Measurements from ENCODE around the gene PLXNA2.
A peak's percentile ranks its signal among the peaks of the same experiment; 100 is the strongest.

PLXNA2 gene

GRCh38 chr1:207998691-207999090 is 245.5 kb downstream of the PLXNA2 start:
- Histone ChIP-seq H2BK12ac (ENCODE audit: low read length) (no peak overlapping the region), H3K23ac (ENCODE audit: low read depth, low read length, poor library complexity) (no peak overlapping the region), H3K14ac (ENCODE audit: low read length) (no peak overlapping the region), H2BK15ac (ENCODE audit: low read length) (no peak overlapping the region), H3K27ac (replicated peaks; ENCODE audit: low read length) (no peak overlapping the region), H3K27me3 (ENCODE audit: control insufficient read depth in 3 of 3, insufficient read depth in 3 of 3, low read depth in 1 of 3, low read length in 3 of 3) (peaks cover 0 to 3% (median 0%) of the 10 kb centered on the region in 3 experiments), H2AK5ac (ENCODE audit: low read depth, low read length) (no peak overlapping the region), H3K18ac (ENCODE audit: low read length) (no peak overlapping the region), H3K4me3 (ENCODE audit: low read length in 2 of 2) (no peak overlapping the region), H3K79me1 (ENCODE audit: low read depth, low read length) (no peaks in the 10 kb centered on the region), H3K9me3 (replicated peaks in 1 of 2; ENCODE audit: control insufficient read depth in 2 of 2, insufficient read depth in 1 of 2, low read depth in 1 of 2, low read length in 2 of 2) (no peaks in the 10 kb centered on the region), H2BK120ac (ENCODE audit: low read depth, low read length) (no peak overlapping the region), H3K36me3 (replicated peaks in 1 of 2; ENCODE audit: control insufficient read depth in 2 of 2, insufficient read depth in 2 of 2, low read length in 2 of 2) (no peaks in the 10 kb centered on the region), H2BK5ac (ENCODE audit: low read length) (no peak overlapping the region), H4K8ac (ENCODE audit: low read depth, low read length) (no peak overlapping the region), H3K4ac (ENCODE audit: low read length) (no peak overlapping the region), H2AFZ (ENCODE audit: low read length) (no peak overlapping the region), H3K4me1 (ENCODE audit: control insufficient read depth in 2 of 2, insufficient read depth in 1 of 2, low read depth in 1 of 2, low read length in 2 of 2) (no peaks in the 10 kb centered on the region), H4K91ac (ENCODE audit: low read depth, low read length, poor library complexity) (no peak overlapping the region), H3K9ac (ENCODE audit: low read depth, low read length, poor library complexity) (no peak overlapping the region), H3K4me2 (ENCODE audit: insufficient read depth, low read length, poor library complexity, severe bottlenecking) (no peak overlapping the region)
- no peak for DNase-seq (ENCODE audit: low spot score)
- no CpG with 5 or more reads among the region's 2 CpGs for WGBS, 2 donors (ENCODE audit: extremely low coverage in 2 of 2, insufficient read length in 2 of 2, insufficient replicate concordance in 1 of 2)

GRCh38 chr1:207997486-207998268 is 246.5 kb downstream of the PLXNA2 start:
- Histone ChIP-seq H2BK5ac (ENCODE audit: low read length) (no peak overlapping the region), H3K4me3 (ENCODE audit: low read length in 2 of 2) (no peak overlapping the region), H3K4me2 (ENCODE audit: insufficient read depth, low read length, poor library complexity, severe bottlenecking) (no peak overlapping the region), H2BK120ac (ENCODE audit: low read depth, low read length) (no peak overlapping the region), H3K79me1 (ENCODE audit: low read depth, low read length) (no peaks in the 10 kb centered on the region), H4K8ac (ENCODE audit: low read depth, low read length) (no peak overlapping the region), H3K36me3 (replicated peaks in 1 of 2; ENCODE audit: control insufficient read depth in 2 of 2, insufficient read depth in 2 of 2, low read length in 2 of 2) (no peaks in the 10 kb centered on the region), H3K9ac (ENCODE audit: low read depth, low read length, poor library complexity) (no peak overlapping the region), H3K4ac (ENCODE audit: low read length) (no peak overlapping the region), H3K27me3 (ENCODE audit: control insufficient read depth in 3 of 3, insufficient read depth in 3 of 3, low read depth in 1 of 3, low read length in 3 of 3) (peaks cover 0 to 3% (median 0%) of the 10 kb centered on the region in 3 experiments), H2AK5ac (ENCODE audit: low read depth, low read length) (no peak overlapping the region), H3K23ac (ENCODE audit: low read depth, low read length, poor library complexity) (no peak overlapping the region), H3K27ac (replicated peaks; ENCODE audit: low read length) (no peak overlapping the region), H4K91ac (ENCODE audit: low read depth, low read length, poor library complexity) (no peak overlapping the region), H3K18ac (ENCODE audit: low read length) (no peak overlapping the region), H2BK12ac (ENCODE audit: low read length) (no peak overlapping the region), H2AFZ (ENCODE audit: low read length) (no peak overlapping the region), H3K4me1 (ENCODE audit: control insufficient read depth in 2 of 2, insufficient read depth in 1 of 2, low read depth in 1 of 2, low read length in 2 of 2) (no peaks in the 10 kb centered on the region), H3K9me3 (replicated peaks in 1 of 2; ENCODE audit: control insufficient read depth in 2 of 2, insufficient read depth in 1 of 2, low read depth in 1 of 2, low read length in 2 of 2) (no peaks in the 10 kb centered on the region), H3K14ac (ENCODE audit: low read length) (no peak overlapping the region), H2BK15ac (ENCODE audit: low read length) (no peak overlapping the region)
- no CpG with 5 or more reads among the region's 9 CpGs for WGBS, 2 donors (ENCODE audit: extremely low coverage in 2 of 2, insufficient read length in 2 of 2, insufficient replicate concordance in 1 of 2)
- peak; percentile 61 for DNase-seq (ENCODE audit: low spot score)

GRCh38 chr1:207996636-207997035 is 247.5 kb downstream of the PLXNA2 start:
- H3K14ac ChIP-seq (ENCODE audit: low read length): no peak overlapping the region
- H3K4me3 ChIP-seq (ENCODE audit: low read length in 2 of 2): no peak overlapping the region
- H2AK5ac ChIP-seq (ENCODE audit: low read depth, low read length): no peak overlapping the region
- H4K91ac ChIP-seq (ENCODE audit: low read depth, low read length, poor library complexity): no peak overlapping the region
- no peak overlapping the region for H2BK12ac ChIP-seq (ENCODE audit: low read length)
- no peaks in the 10 kb centered on the region for H3K36me3 ChIP-seq (replicated peaks in 1 of 2; ENCODE audit: control insufficient read depth in 2 of 2, insufficient read depth in 2 of 2, low read length in 2 of 2)
- H2BK5ac ChIP-seq (ENCODE audit: low read length): no peak overlapping the region
- H3K23ac ChIP-seq (ENCODE audit: low read depth, low read length, poor library complexity): no peak overlapping the region
- H3K79me1 ChIP-seq (ENCODE audit: low read depth, low read length): no peaks in the 10 kb centered on the region
- no peaks in the 10 kb centered on the region for H3K9me3 ChIP-seq (replicated peaks in 1 of 2; ENCODE audit: control insufficient read depth in 2 of 2, insufficient read depth in 1 of 2, low read depth in 1 of 2, low read length in 2 of 2)
- no peak overlapping the region for H3K9ac ChIP-seq (ENCODE audit: low read depth, low read length, poor library complexity)
- H3K4ac ChIP-seq (ENCODE audit: low read length): no peak overlapping the region
- H2BK15ac ChIP-seq (ENCODE audit: low read length): no peak overlapping the region
- H2AFZ ChIP-seq (ENCODE audit: low read length): no peak overlapping the region
- H2BK120ac ChIP-seq (ENCODE audit: low read depth, low read length): no peak overlapping the region
- DNase-seq (ENCODE audit: low spot score): no peak
- H3K18ac ChIP-seq (ENCODE audit: low read length): no peak overlapping the region
- H3K27me3 ChIP-seq (ENCODE audit: control insufficient read depth in 3 of 3, insufficient read depth in 3 of 3, low read depth in 1 of 3, low read length in 3 of 3): peaks cover 0 to 3% (median 0%) of the 10 kb centered on the region in 3 experiments
- H4K8ac ChIP-seq (ENCODE audit: low read depth, low read length): no peak overlapping the region
- H3K4me2 ChIP-seq (ENCODE audit: insufficient read depth, low read length, poor library complexity, severe bottlenecking): no peak overlapping the region
- no peak overlapping the region for H3K27ac ChIP-seq (replicated peaks; ENCODE audit: low read length)
- no peaks in the 10 kb centered on the region for H3K4me1 ChIP-seq (ENCODE audit: control insufficient read depth in 2 of 2, insufficient read depth in 1 of 2, low read depth in 1 of 2, low read length in 2 of 2)

- Histone ChIP-seq H2AK5ac (ENCODE audit: low read depth, low read length) (no peak overlapping the region), H3K23ac (ENCODE audit: low read depth, low read length, poor library complexity) (no peak overlapping the region), H2AFZ (ENCODE audit: low read length) (no peak overlapping the region), H3K36me3 (replicated peaks in 1 of 2; ENCODE audit: control insufficient read depth in 2 of 2, insufficient read depth in 2 of 2, low read length in 2 of 2) (no peaks in the 10 kb centered on the region), H3K4me1 (ENCODE audit: control insufficient read depth in 2 of 2, insufficient read depth in 1 of 2, low read depth in 1 of 2, low read length in 2 of 2) (peaks cover 0 to 5% of the 10 kb centered on the region in 2 donors), H3K27ac (replicated peaks; ENCODE audit: low read length) (no peak overlapping the region), H2BK12ac (ENCODE audit: low read length) (no peak overlapping the region), H3K9ac (ENCODE audit: low read depth, low read length, poor library complexity) (no peak overlapping the region), H3K4me2 (ENCODE audit: insufficient read depth, low read length, poor library complexity, severe bottlenecking) (no peak overlapping the region), H4K91ac (ENCODE audit: low read depth, low read length, poor library complexity) (no peak overlapping the region), H4K8ac (ENCODE audit: low read depth, low read length) (no peak overlapping the region), H3K4ac (ENCODE audit: low read length) (no peak overlapping the region), H2BK5ac (ENCODE audit: low read length) (no peak overlapping the region), H2BK15ac (ENCODE audit: low read length) (no peak overlapping the region), H3K27me3 (ENCODE audit: control insufficient read depth in 3 of 3, insufficient read depth in 3 of 3, low read depth in 1 of 3, low read length in 3 of 3) (peaks cover 0 to 3% (median 0%) of the 10 kb centered on the region in 3 experiments), H2BK120ac (ENCODE audit: low read depth, low read length) (no peak overlapping the region), H3K79me1 (ENCODE audit: low read depth, low read length) (no peaks in the 10 kb centered on the region), H3K9me3 (replicated peaks in 1 of 2; ENCODE audit: control insufficient read depth in 2 of 2, insufficient read depth in 1 of 2, low read depth in 1 of 2, low read length in 2 of 2) (no peaks in the 10 kb centered on the region), H3K18ac (ENCODE audit: low read length) (no peak overlapping the region), H3K14ac (ENCODE audit: low read length) (no peak overlapping the region), H3K4me3 (ENCODE audit: low read length in 2 of 2) (no peak overlapping the region)
- no peak for DNase-seq (ENCODE audit: low spot score)
- WGBS, 2 donors (ENCODE audit: extremely low coverage in 2 of 2, insufficient read length in 2 of 2, insufficient replicate concordance in 1 of 2): no CpG with 5 or more reads among the region's 4 CpGs
Measured at GRCh38 chr1:207995576-207995975, 248.6 kb downstream of the PLXNA2 start.

Measured in neuronal stem cell (in vitro differentiated cells).